Left lobe of liver (tissue), 2 donors: ENCODE data around the gene NOS1AP. TPM values are rescaled to one million over a fixed set of nuclear protein-coding genes. Genes with fewer than 3 reads are reported as not detected.
"Not testable (repeated sequence)": the region's sequence is repeated elsewhere in the genome, so short reads cannot be mapped to it uniquely, and the experiment has no call there.

ENCODE experiments used
- ATAC-seq: fragments of 200-7000 bp; cut with Tn5 transposase; one replicate; pipeline ENCODE4 v1.9.1; 2020; ENCODE audit warnings: mild to moderate bottlenecking, moderate library complexity
- DNase-seq: peaks from one replicate; pipeline ENCODE4 v3.0.0-alpha.2; 2020; ENCODE audit warnings: low spot score
- total RNA-seq: library from RNA; stranded (reverse); gene quantifications from one replicate; pipeline ENCODE4 v1.2.1, GENCODE V29; 2021
- donor health status: DM: no; HTN: no; CAD: no; lungs with moderate emphysema.
- donor health status: DM: no; HTN: yes; CAD: no.

The NOS1AP gene
- total RNA-seq: 17.4 TPM

DNA sequence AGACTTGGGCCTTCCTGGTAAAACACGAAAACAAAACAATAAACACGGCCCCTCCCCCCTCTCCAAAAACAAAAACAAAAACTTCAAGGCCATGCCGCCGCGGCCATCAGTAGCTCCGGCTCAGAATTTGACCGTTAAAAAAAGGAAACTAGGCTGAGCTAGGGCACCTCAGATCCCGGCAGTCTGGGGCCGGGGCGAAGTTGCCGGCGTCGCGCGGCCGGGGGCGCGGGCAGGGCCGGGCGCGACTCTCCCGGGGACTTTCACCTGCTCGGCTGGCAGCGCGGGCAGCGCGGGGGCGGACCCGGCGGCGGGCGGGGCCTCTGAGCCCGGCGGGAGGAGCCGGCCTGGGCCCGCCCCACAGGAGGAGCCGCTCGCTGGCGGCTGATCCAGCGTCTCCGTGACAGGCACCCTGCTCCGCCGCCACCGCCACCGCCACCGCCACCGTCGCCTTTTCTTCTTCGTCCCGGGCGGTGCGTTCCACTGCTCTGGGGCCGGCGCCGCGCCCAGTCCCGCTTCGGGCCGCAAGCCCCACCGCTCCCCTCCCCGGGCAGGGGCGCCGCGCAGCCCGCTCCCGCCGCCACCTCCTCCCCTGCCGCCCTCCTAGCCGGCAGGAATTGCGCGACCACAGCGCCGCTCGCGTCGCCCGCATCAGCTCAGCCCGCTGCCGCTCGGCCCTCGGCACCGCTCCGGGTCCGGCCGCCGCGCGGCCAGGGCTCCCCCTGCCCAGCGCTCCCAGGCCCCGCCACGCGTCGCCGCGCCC, at the start of gene NOS1AP:
Gene NOS1AP (plus strand): TSS at position 358 of the 760 bp plus-strand sequence. CDS start 487 bp downstream, outside the sequence.
- DNase-seq (peak; percentile 93), ATAC-seq (peak; percentile 94)

DNA sequence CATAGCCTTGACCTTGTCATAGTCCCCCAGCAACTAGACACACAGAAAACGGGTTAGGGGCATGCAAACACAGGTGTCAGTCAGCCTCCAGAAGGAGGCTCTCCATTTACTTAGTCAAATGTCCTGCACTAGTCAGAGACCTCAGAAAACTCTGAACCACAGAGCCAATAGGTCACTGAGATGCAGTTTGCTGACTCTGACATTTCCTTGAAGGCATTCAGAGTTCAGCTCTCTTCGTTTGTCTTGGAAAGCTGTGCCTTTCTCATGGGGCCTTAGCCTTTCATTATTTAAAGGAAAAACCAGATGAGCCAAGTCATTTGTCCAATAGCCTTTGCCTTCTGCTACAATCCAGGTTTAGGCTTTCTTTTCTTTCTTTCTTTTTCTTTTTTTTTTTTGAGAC, 49.3 kb upstream of the NOS1AP start:
- no peak for DNase-seq
- ATAC-seq: no peak

DNA sequence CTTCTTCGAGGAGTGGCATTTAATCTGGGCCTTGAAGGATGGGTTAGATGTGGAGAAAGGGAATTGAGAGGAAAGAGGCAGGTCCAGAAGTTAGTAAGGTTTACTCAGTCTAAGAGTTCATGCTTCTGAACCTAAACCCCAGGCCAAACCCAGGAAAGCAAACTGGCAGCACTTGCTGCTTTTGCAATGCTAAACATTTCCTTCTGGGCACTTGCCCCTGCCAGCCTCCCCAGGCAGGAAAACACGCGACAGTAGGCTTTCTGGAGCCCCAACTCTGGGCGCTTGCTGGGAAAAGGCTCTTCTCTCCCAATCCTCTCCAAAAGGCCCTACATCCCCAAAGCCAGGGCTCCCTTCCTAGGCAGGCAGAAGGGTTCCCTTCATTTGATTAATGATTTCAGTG, 48.4 kb upstream of the NOS1AP start:
- ATAC-seq (no peak), DNase-seq (no peak)

DNA sequence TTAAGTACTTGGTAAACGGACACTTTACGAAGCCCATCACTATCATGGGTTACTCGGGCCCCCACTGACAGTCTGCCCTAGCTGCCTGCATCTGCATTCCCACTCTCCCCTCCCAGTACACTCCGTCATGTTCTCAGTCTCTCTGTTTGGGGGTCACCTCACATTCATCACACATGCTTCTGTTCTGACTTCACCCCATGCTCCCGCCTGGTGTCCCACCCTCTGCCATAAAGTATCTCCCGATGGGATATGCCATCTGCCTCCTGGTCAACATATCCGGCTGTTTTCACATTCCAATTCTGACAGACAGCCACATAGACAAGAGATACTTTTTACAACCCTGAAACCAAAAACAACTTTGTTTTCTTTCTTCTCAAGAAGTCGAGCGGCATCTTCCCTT, 46.9 kb upstream of the NOS1AP start:
- no peak for ATAC-seq
- no peak for DNase-seq

DNA sequence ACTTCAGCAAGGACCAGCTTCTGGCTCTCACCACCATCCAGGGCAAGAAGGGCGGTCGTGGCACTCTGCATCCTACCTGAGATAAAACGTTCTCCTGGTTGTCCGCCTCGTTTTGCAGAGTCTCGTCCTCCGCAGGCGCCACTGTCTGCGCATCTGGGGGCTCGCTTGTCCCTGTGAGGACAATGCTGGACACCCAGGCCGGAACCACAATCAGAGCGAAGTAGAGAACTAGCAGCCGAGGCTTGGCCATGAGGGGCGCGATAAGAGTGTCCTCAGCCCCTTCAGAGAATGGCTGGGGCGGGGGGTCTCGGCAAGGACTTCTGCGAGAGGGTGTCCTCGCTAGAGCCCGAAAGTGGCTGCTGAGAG, 46.3 kb upstream of the NOS1AP start:
- DNase-seq (no peak), ATAC-seq (no peak)

DNA sequence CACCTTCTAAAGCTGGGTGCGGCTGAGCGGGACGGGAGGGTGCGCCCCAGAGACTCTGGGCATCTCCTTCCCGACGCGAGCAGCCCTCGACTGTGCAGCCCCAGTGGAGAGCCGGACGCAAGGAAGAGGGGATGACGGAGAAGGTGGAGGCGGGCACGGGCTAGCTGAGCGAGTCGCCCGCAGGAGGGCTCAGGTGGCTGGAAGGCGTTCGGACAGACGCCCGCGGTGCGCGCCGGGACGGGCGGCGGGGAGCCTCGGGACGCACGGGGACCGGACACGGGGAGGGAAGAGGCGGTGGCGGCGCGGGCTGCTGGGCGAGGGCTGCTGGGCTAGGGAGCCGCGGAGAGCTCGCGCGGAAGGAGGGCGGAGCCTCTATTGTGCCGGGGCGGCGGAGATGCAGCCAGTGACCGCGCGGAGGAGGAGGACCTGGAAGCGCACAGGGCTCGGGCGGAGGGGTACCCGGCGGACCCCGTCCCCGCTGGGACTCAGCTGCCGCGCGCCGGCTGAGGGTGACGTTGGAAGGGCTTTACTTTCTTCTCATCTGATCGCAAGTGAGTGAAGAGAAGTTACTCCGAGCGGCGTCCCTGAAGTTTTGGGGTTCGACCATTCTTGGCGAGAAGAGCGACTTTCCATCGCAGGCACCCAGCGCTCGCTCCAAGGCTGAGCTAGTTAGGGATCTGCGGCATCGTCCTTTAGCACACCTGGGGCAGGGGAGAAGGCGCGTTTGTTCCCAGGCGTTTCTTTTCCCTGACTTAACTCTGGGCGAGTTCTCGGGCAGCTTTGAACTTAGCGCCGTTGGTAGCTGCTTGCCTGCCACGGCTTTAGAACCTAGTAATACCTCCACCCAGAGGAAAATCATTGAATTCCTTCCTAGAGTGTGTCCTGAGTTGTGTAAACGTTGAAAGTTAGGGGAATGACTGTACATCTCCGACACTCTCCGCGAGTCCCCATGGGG, 45.7 kb upstream of the NOS1AP start, which contains the start of gene OLFML2B:
Gene OLFML2B (minus strand): TSS at position 323 of the 955 bp plus-strand sequence. CDS start 439 bp downstream, outside the sequence.
- ATAC-seq: peak; percentile 88

DNA sequence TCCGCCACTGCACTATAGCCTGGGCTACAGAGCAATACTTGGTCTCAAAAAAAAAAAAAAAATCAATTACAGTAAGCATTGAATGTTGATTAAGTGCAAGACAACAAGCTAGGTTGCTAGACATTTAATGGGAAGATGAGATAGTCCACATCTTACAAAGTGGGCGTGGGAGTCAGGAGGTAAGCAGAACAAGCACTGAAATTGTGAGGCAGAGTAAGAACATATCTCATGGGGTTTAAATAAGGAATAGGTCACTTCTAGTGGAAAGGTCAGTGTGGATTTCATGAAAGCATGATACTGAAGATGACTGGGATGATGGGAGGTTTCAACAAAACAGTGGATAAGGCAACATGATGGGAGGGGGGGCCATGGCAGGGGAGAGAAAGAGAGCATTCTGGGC, 44.0 kb upstream of the NOS1AP start:
- no peak for DNase-seq
- no peak for ATAC-seq

More for the DNA sequence above, 45.7 kb upstream of the NOS1AP start, which contains the start of gene OLFML2B:
- peak; percentile 53 for DNase-seq

DNA sequence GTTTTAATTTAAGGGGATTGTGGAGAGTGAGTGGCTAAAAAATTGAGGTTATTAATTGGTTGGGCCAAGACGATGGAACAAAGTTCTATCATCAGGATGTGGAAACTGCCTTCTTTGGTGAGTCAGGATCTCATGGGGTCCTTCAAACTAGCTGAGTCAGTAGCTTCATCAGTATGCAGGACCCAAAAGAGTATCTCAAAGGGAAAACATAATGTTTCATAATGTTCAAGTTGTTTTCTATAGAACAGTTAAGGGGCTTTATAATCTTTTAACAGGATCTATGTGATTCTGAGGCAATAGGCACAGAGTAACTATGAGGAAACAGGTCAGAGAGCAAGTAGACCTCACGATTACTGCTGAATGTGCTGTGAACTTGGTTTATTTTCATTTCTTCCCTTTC, 42.6 kb upstream of the NOS1AP start:
- ATAC-seq (no peak), DNase-seq (no peak)

DNA sequence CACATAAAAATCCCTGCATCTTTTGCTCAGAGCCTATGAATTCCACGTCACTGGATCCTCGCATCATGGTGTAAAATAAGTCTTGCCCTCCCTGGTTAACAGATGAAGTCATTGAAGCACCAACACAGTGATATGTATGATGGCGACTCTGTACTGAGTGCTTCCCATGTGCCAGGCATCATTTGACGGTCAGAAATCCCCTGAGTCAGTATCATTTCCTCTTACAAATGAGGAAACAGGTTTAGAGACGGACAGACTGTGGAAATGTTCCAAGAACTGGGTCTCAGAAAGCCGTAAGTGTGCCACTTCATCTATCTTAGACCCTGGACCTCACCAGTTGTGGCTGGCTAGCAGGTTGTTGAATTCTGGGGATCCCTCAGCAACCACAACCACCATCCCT, 40.8 kb upstream of the NOS1AP start:
- ATAC-seq: no peak
- no peak for DNase-seq

DNA sequence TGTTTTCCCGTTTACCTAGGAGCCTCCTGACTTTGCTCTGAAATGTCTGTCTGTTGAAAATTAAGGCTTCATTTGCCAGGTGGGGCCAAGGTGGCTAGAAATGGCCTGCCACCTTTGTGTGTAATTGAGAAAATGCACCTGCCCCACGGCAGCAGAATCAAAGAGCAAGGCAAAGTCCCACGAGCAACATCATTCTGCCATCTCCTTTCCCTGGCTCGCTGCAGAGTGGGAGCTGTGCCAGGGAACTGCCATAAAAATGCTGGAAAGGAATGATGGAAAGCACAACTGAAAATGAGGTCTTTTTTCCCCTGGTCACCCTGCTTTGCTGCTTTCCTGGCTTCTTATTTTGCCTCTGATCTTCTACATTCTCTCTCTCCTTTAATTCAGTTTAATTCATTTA, 40.3 kb upstream of the NOS1AP start:
- DNase-seq: no peak
- ATAC-seq: no peak

DNA sequence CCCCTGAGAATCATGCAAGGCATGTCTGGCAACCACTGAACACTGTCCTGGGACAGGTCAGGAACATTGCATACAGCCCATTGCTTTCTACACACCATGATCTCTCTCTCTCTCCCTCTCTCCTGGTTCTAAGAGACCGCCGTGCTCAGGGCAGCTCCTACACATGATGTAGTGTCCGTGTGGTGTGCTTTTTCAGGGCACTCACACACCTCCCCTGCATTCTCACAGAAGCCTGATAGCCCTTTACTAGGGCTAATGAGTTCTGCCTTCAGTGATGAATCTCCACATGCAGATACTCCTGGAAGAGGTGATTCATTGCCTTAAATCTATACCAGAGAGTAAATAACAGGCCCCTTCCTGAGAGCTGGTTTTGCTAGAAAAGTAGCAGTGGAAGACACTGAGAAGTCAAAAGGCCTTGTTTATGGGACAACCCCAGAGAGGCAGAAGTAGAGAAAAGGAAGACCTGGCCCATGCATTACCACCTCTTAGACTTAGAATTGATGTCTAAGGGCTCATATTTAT, 38.7 kb upstream of the NOS1AP start:
- no peak for DNase-seq
- ATAC-seq: no peak

DNA sequence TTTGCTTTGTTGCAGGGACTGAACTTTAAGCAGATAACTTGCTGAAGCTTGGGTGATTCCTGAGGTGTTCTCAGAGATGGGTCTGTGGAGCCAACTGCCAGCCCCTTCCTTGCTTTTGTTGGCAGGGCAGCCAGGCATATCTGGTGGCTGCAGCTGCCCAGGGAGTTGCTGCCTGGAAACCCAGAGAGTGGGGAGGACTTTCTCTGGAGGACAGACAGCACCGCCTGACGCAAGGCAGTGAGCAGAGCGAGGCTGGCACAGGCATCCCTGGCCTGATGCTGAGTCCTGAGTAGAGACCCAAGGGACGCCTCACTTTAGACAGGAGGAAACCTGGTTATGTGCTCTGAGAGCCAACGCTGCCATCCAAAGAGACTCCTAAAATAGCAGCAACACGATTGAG, 36.1 kb upstream of the NOS1AP start:
- DNase-seq (no peak), ATAC-seq (no peak)

DNA sequence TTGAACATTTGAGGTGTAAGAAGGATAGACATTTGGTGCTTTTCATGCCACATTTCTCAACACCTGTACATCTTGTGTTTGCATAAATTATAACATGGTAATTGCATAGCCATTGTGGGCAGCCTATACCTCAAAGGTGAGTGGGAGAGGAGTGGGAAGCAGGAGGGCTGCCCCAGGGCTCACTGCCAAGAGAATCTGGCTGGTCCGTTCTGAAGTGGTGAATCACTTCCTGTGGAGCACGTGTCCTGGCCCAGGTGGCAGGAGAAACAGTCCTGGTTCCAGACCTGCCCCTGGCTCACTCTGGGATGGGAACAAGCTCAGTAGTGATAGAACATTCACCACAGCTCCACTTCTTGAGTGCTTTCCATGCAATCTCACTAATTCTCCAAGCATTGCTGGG, 34.2 kb upstream of the NOS1AP start:
- no peak for ATAC-seq
- DNase-seq: no peak

DNA sequence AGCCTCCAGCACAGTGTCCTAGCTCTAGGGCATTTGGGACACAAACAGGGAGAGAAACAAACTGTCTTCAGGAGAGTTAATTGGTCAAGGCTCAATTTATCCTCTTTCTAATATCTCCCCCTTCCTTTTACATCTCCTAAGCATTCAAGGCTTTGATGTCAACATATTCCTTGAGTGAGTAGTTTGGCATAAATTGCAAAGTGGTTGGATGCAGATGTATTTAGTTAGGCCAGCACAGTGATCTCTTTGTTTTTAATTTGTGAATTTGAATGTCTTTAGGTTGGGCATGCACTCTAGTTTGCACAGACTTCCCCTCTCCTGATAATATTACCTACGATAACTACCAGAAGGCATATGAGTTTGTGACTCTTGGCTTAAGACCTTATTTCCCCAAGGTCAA, 33.3 kb upstream of the NOS1AP start:
- no peak for ATAC-seq
- no peak for DNase-seq

DNA sequence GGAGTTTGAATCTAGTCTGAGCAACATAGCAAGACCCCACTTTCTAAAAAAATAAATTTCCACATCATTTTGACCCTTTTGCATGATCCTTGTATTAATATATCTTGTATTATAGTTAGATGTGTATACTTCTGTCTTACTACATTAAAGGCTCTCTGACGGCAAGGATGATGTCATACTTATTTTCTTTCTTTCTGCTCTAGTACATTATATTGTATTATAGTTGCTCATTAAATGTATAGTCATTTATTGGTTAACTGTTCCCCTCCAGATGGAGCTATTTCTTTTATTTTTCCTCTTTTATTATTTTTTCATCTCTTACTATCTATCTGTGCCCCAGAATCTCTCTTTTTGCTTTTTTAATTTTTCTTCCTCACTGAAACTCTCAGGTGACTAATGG, 30.9 kb upstream of the NOS1AP start:
- no peak for ATAC-seq

DNA sequence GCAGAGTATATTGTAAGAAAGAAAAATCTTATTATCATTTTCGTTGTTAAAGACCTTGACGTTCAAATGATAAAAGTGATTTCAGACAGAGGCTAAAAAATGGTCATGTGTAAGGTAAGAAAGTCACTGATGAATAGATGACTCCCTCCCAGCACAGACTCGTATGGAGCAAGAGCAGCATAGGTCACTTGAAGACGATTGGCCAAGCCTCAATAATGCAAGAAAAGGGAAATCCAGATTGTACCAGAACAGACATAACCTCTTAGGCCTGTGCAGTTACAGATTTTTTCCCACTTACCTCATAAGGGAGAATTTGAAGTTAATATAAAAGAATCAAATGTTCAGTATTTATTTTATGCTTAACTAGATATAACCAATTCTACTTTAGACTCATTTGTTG, 29.5 kb upstream of the NOS1AP start:
- no peak for DNase-seq
- ATAC-seq: no peak

More for the DNA sequence above, 30.9 kb upstream of the NOS1AP start:
- DNase-seq: no peak

DNA sequence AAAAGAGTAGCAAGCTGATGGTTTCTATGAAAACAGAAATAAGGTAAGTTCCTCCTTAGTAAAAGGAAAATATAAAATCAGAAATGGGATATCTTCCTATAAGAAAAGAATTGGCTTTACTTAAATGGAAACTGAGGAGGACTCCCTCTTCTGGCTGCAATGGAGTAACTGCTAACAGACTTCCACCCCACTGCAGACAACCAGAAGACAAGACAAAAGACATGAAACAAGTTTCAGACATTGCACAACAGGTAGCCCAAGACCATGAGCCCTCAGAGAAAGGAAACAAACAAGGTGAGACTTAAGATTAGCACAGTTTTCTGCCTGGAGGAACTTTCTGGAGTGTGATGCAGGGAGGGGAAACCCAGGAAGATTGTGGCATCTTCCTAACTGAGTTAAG, 28.8 kb upstream of the NOS1AP start:
- peak; percentile 34 for ATAC-seq
- no peak for DNase-seq

DNA sequence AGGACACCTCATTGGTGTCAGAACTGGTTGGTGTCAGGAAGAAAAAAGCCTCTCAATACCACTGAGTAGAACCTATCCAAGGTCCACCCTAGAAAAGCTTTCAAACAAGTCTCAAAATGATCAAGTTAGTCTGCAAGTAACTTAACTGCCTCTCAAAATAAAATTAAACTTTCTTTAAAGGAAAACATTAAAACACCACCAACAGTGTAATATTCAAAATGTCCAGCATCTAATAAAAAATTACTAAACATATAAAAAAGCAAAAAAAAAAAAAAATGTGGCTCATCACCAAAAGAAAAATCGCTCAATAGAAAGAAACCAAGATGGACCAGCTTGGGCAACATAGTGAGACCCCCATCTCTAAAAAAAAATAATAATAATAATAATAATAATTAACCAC, 27.1 kb upstream of the NOS1AP start:
- no peak for ATAC-seq
- DNase-seq: no peak

DNA sequence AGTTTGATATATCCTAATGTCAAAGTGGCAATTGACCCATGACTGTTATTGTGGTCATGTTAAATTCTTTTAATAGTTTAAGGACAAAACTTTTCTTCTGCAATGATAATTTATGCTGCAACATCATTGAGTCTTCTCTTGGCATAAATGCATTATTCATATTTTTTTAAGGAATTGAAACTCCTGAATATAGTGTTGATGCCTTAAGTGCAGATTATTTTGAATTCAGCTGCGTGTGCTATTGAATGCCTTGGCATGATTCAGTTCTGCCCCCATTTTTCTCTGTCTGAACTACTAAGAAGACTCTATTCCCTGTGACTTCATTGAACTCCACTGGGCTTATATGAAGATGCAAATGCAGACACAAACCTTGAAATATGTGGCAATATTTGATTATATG, 22.6 kb upstream of the NOS1AP start:
- ATAC-seq (no peak), DNase-seq (no peak)

DNA sequence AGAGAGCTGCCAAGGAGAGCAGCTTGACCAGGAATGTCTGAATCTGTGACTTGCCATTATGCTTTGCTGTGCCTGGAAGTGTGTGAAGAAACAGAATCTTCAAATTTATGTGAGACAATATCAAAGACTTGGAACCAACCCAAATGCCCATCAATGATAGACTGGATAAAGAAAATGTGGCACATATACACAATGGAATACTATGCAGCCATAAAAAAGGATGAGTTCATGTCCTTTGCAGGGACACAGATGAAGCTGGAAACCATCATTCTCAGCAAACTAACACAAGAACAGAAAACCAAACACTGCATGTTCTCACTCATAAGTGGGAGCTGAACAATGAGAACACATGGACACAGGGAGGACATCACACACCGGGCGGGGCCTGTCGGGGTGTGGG, 15.5 kb upstream of the NOS1AP start:
- not testable (repeated sequence) for DNase-seq, ATAC-seq

DNA sequence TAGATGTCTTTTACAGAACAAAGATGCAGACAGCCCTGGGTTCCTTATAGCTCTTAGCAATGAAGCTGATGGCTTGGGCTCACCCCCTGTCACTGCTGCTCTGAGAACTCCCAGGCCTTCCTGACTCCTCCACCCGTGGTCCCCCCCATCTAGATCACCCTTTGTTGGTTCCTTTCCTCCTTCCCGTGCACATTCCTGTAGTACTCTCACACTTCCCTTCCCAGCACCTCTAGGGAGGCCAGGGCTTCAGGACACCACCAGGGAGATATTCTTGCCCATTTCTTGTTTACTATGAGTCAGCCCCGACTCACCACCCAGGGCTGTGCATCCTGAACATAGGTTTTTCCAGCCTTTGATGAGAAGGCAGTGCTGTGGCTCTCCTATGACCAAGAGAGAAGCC, 14.4 kb upstream of the NOS1AP start:
- ATAC-seq (no peak), DNase-seq (no peak)

DNA sequence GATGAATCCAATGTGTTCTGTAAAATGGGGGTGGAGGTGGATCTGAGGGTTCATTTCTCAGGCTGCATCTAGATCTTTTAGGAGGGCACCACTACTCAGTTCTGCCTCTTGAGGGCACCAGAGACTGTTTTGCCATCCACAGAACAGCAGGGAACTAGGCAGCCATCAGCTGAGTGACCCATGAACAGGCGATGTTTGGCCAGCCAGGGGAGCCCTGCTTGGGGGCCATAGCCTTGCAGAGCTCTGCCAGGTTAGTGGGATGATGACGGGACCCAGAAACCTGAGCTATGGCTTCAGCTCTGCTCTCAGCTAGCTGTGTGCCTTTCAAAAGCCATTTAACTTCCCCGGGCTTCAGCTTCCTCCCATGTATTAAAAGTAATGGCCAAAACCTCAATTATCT, 13.4 kb upstream of the NOS1AP start:
- DNase-seq: peak; percentile 71
- peak; percentile 99 for ATAC-seq
